HFF-Myc (cell line): ENCODE results near the gene SEPTIN3.

Source experiments
- DNase-seq: peaks from one replicate; pipeline ENCODE4 v3.0.0-alpha.2; 2011; ENCODE audit warnings: low read depth; ENCODE audit errors: extremely low read depth
- H3K4me3 ChIP-seq: replicated peaks from 2 replicates; pipeline ENCODE4 v1.5.1; 2011; ENCODE audit warnings: low read depth, mild to moderate bottlenecking, control low read depth, low read length
- CTCF ChIP-seq: IDR thresholded peaks from 2 replicates; pipeline ENCODE4 v1.5.1; 2012; ENCODE audit warnings: mild to moderate bottlenecking, low read depth, low read length, control low read depth; ENCODE audit errors: missing control alignments

The SEPTIN3 gene

GRCh38 chr22:41996826-41997225 is 27.6 kb downstream of the SEPTIN3 start:
- H3K4me3 ChIP-seq, result no peak overlapping the region
- DNase-seq, result no peak
- TF ChIP-seq CTCF, result no peak

GRCh38 chr22:41998361-41999261 is 29.4 kb downstream of the SEPTIN3 start, which contains the start of gene WBP2NL:
WBP2NL (plus strand) TSS chr22:41998788; CDS start chr22:41998819, 31 bp downstream.
- DNase-seq, result no peak
- peak within 1 kb of the TSS; percentile 8 for H3K4me3 ChIP-seq
- TF ChIP-seq CTCF, result no peak

GRCh38 chr22:42000466-42000865 is 31.2 kb downstream of the SEPTIN3 start:
- no peak for DNase-seq
- TF ChIP-seq CTCF, result no peak

GRCh38 chr22:42001121-42001520 is 31.9 kb downstream of the SEPTIN3 start:
- H3K4me3 ChIP-seq, result no peak overlapping the region
- TF ChIP-seq CTCF, result no peak
- no peak for DNase-seq

More at GRCh38 chr22:42000466-42000865, 31.2 kb downstream of the SEPTIN3 start:
- no peak overlapping the region for H3K4me3 ChIP-seq

- no peak for DNase-seq
- H3K4me3 ChIP-seq, result no peak overlapping the region
- no peak for TF ChIP-seq CTCF
Observed at GRCh38 chr22:42001706-42002105, 32.5 kb downstream of the SEPTIN3 start.

- no peak for TF ChIP-seq CTCF
- no peak overlapping the region for H3K4me3 ChIP-seq
- DNase-seq, result no peak
Observed at GRCh38 chr22:42007922-42008321, 38.7 kb downstream of the SEPTIN3 start.

GRCh38 chr22:42010778-42011177 is 41.5 kb downstream of the SEPTIN3 start:
- TF ChIP-seq CTCF, result no peak
- DNase-seq, result no peak
- H3K4me3 ChIP-seq, result no peak overlapping the region
